A549 treated with AZD9567 at 1 μM for 4 hours (cell line): ENCODE measurements around the gene TBCD. TPM values are rescaled to one million over a fixed set of nuclear protein-coding genes. Genes with fewer than 3 reads are reported as not detected.

Experiments
- total RNA-seq: library from RNA; stranded (reverse); fragments of 200-300 nt; extraction: Qiagen RNA extraction; gene quantifications from 5 replicates; pipeline ENCODE4 v1.2.3, GENCODE V29; 2022; ENCODE audit not compliant: insufficient read depth

The TBCD gene
- 63.6 to 89.8 TPM (median 79.1 TPM) in 5 replicates for total RNA-seq

DNA sequence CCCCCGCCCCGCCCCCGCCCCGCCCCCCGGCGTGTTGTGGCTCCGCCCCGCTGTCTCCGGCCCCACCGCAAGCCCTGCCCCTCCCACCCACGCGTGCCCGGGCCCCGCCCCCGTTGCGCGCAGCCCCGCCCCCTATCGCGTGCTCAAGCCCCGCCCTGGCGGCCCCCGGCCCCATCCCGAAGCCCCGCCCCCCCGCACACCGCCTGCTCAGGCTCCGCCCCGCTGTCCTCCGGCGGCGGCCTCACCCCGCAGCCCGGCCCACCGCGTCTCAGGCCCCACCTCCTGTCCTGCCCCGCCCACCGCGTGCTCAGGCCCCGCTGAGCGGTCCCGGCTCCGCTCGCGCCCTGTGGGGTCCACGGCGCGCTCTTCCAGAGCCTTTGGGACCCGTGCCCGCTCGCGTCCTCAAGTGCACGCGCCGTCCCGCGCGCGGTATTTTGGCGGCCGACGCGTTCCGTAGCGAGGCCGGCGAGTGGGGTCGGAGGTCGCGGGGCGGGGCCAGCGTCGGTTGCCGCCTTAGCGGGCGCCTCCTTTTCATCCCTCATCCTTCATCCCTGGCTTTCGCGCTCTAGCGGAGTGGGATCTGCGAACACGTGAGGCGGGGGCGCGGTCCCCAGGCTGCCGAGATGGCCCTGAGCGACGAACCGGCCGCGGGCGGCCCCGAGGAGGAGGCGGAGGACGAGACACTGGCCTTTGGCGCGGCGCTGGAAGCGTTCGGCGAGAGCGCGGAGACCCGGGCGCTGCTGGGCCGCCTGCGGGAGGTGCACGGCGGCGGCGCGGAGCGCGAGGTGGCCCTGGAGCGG, at the start of gene TBCD:
Gene TBCD, plus strand, starts transcription at position 495 of the 800 bp plus-strand sequence. Its CDS starts 129 bp downstream, at position 624.

DNA sequence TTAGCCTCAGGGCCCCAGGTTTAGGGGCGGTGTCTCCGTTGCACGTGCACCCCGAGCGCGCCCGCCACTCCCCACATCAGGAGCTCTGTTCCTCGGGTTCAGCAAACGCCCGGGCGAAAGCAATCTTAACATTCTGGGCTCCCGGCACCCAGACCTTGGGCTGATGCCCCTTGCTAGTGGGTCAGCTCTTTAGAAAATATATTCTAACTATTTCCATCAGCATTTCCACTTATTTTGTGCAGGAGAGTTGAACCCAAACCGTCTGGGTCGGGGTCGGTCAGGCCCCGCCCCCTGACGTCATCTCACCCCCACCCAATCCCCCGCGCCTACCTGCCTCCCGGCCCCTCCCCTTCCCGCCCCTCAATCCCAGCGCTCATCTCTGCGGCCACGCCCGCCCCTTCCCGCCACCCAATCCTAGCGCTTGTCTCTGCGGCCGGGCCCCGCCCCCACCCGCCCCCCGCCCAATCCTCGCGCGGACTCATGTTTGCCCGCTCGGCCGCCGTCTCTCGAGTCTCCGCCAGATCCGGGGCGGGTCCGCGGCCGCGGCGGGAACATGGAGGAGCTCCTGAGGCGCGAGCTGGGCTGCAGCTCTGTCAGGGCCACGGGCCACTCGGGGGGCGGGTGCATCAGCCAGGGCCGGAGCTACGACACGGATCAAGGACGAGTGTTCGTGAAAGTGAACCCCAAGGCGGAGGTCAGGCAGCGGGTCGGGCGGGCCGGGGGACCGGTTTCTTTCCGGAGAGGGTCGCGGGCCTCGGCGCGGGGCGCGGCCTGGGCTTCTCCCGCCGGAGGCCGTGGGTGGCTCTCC, 35.5 kb upstream of the TBCD start, which contains the start of gene FN3KRP:
Gene FN3KRP, plus strand, starts transcription at position 504 of the 808 bp plus-strand sequence. Its CDS starts 50 bp downstream, at position 554.

DNA sequence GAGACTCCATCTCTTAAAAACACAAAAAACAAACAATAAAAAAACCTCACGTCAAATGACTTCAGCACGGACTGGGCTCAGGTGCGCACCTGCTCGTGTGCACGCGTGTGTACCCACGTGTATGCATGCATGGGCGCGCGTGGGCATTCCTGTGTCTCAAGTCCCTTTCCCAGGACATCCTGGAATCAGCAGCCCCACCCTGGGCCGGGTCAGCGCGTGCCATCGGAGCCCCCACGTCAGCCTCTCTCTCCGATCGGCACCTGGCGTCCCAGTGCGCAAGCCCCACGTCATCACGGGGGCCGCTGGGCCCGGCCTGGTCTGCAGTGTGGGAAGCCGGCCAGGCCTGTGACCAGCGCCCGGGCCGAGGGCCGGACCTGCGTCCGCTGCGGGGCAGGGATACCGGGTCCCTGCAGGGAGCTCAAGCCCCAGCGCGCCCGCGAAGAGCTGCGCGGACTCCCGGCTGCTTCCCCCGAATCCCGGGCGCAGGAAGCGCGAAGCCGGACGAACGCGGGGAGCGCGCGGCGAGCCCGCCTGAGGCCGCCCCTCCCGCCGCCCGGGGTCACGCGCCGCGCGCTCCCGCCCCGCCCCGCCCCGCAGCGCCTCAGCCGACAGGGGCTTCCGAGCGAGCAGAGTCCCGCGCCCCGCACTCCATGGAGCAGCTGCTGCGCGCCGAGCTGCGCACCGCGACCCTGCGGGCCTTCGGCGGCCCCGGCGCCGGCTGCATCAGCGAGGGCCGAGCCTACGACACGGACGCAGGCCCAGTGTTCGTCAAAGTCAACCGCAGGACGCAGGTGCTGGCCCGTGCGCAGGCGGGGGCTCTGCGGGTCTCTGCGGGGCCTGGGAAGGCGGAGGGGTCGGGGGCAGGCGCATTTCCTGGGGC, 16.6 kb upstream of the TBCD start, which contains the start of gene FN3K:
Gene FN3K, plus strand, starts transcription at position 629 of the 880 bp plus-strand sequence. Its CDS starts 22 bp downstream, at position 651.

DNA sequence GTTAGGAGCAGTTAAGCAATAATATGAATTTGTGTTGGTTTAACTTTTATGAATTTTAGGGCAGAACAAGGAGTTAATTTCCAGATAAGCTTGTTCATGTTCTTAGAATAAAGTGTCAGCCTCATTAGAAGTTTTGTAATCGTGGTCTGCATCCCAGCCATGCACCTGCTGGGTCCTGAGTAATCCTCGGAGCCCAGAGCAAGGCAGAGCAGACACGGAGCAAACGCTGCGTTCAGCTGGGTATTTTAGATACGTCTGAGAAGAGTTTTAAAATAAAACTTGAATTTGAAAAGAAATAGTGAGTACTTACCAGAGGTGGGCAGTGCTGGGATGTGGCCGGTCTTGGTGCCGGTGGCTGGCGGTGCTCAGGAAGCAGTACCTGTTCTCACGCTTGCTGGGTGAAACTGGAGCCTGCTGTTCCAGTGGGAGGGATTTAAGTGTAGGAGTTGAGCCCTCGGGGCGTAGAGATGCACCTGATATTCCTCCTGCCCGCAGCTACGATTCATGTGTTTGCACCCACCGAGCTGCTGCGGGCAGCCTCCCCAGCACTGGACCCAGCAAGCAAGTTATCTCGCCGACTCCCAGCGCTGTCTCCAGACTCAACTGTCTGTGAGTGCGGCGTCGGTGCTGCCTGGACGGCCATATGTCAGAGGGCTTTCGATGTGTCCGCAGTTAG, 87.9 kb downstream of the TBCD start, which contains the start of gene ZNF750:
Gene ZNF750, minus strand, starts transcription at position 406 of the 676 bp plus-strand sequence. CDS start 7,568 bp downstream, outside the sequence.

Other genes starting within 250 kb of the TBCD start
- gene FOXK2, start 232.3 kb upstream of the TBCD start, total RNA-seq: 48.6 to 60.7 TPM (median 56.4 TPM) in 5 replicates
- 84.8 to 99.2 TPM (median 94.5 TPM) in 5 replicates for gene WDR45B, start 103.6 kb upstream of the TBCD start, total RNA-seq
- gene RAB40B, start 53.4 kb upstream of the TBCD start, total RNA-seq: 16.9 to 23.0 TPM (median 20.1 TPM) in 5 replicates
- gene FN3KRP, start 35.4 kb upstream of the TBCD start, total RNA-seq: 70.9 to 80.1 TPM (median 72.1 TPM) in 5 replicates
- gene FN3K, start 16.4 kb upstream of the TBCD start, total RNA-seq: 7.8 to 9.0 TPM (median 8.4 TPM) in 5 replicates
- gene ZNF750, start 88.0 kb downstream of the TBCD start, total RNA-seq: not detected in 5 replicates